ENCODE results near the gene ADCY5.

GRCh38 chr3:123431007-123431657 is 17.8 kb downstream of the ADCY5 start:
- TF ChIP-seq YY1 (IDR thresholded peaks at IDR 0.05; ENCODE audit: insufficient read depth, insufficient read length) (no peak), ZNF274 (IDR thresholded peaks at IDR 0.05; ENCODE audit: low read depth, low read length) (no peak), SUZ12 (IDR thresholded peaks at IDR 0.05; ENCODE audit: extremely low read depth, insufficient read depth, insufficient read length) (no peak)

Data from NT2/D1 (cell line).